Measurements from ENCODE around the gene RGS9. TPM values are rescaled to one million over a fixed set of nuclear protein-coding genes. Genes with fewer than 3 reads are reported as not detected.
A peak's percentile ranks its signal among the peaks of the same experiment; 100 is the strongest.

RGS9 gene
- total and polyA plus RNA-seq, 2 donors (not counting 1 experiment from before 2014, with no cell fraction given): 0.36 to 3.4 TPM

DNA sequence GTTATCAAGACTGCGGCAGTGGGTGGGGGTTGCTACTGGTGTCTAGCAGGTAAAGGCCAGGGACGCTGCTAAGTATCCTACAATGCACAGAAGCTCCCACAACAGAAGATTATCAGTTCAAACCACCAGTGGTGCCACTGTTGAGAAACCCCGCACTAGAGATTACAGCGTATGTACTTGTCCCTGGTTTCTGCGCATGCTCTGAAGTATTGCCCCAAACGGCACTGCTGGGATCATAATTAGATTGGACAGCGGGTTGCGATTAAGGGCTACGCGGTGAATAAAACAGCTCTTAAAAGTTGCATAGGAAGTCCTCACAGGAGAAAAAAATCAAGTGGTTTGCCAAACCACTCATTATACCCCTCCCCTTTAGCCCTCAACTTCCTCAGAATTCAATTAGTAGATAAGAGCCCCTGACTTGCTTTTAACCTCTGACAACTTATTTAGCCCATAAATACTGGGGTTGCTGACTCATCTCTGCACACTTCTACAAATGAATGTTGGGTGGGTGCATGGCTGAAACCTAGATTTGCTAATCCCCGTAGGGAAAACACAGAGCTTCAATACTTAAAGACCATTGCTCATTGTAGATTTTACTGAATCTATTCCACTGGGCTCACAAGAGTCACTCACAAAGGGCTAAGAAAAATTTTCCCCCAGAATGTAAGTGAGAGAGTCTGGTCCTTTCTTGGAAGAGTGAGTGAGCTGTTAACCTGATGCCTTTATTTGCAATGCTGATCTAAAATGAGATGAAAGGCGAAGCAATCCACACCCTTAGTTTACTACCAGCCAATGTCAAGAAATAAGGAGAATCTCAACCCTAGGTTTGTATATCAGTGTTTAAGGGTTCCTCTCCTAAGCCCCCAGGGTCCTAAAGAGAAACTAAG lies 91.8 kb downstream of the RGS9 start:
- no peaks in the 10 kb centered on the region for H3K79me2 ChIP-seq (ENCODE audit: control insufficient read depth, insufficient read depth, low read length)
- no peak overlapping the region for H3K9ac ChIP-seq (ENCODE audit: low read length)
- H2AFZ ChIP-seq (ENCODE audit: insufficient read depth, low read depth, low read length, poor library complexity, severe bottlenecking): peak overlapping the region; percentile 21
- 2% methylated on average over 9 of the region's 12 CpGs for WGBS (ENCODE audit: insufficient coverage)
- H3K4me2 ChIP-seq (replicated peaks; ENCODE audit: low read depth, low read length, poor library complexity, severe bottlenecking): no peak overlapping the region
- H3K4me3 ChIP-seq (ENCODE audit: control extremely low read depth in 1 of 5, extremely low read depth in 1 of 5, insufficient read depth in 1 of 5, low read depth in 2 of 5, low read length in 4 of 5): no peak overlapping the region
- DNase-seq (no peak), ATAC-seq (ENCODE audit: low read depth) (no peak)
- TF ChIP-seq, protein P1, sequence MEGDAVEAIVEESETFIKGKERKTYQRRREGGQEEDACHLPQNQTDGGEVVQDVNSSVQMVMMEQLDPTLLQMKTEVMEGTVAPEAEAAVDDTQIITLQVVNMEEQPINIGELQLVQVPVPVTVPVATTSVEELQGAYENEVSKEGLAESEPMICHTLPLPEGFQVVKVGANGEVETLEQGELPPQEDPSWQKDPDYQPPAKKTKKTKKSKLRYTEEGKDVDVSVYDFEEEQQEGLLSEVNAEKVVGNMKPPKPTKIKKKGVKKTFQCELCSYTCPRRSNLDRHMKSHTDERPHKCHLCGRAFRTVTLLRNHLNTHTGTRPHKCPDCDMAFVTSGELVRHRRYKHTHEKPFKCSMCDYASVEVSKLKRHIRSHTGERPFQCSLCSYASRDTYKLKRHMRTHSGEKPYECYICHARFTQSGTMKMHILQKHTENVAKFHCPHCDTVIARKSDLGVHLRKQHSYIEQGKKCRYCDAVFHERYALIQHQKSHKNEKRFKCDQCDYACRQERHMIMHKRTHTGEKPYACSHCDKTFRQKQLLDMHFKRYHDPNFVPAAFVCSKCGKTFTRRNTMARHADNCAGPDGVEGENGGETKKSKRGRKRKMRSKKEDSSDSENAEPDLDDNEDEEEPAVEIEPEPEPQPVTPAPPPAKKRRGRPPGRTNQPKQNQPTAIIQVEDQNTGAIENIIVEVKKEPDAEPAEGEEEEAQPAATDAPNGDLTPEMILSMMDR (IDR thresholded peaks at IDR 0.05): no peak
- H3K9me3 ChIP-seq (ENCODE audit: control extremely low read depth in 1 of 3, control insufficient read depth in 2 of 3, insufficient read depth in 1 of 3, low read length in 2 of 3): no peaks in the 10 kb centered on the region
- Mint-ChIP-seq H3K9me3 (ENCODE audit: insufficient read depth) (no peaks in the 10 kb centered on the region), H3K4me3 (no peak overlapping the region), H3K27ac (no peak overlapping the region), H3K27me3 (peaks cover 45% of the 10 kb centered on the region), H3K4me1 (peaks cover 8% of the 10 kb centered on the region)
- H4K20me1 ChIP-seq (ENCODE audit: control insufficient read depth, insufficient read depth, low read length, poor library complexity, severe bottlenecking): no peaks in the 10 kb centered on the region
- ChIA-PET POLR2A (no interaction called here), CTCF (no interaction called here)
- no peak overlapping the region for H3K27ac ChIP-seq (ENCODE audit: low read length in 2 of 2)
- no peaks in the 10 kb centered on the region for H3K36me3 ChIP-seq (replicated peaks in 1 of 2; ENCODE audit: control extremely low read depth in 1 of 2, control insufficient read depth in 1 of 2, extremely low read depth in 1 of 2, insufficient read depth in 2 of 2, low read length in 1 of 2)
- H3K27me3 ChIP-seq (replicated peaks in 1 of 4; ENCODE audit: control extremely low read depth in 1 of 4, control insufficient read depth in 3 of 4, insufficient read depth in 4 of 4, low read length in 3 of 4): peaks cover 0 to 32% (median 4%) of the 10 kb centered on the region in 4 experiments
- intact Hi-C loops (cut with micrococcal nuclease): no loop called here
- peaks cover 4 to 9% of the 10 kb centered on the region in 2 donors for H3K4me1 ChIP-seq (ENCODE audit: control insufficient read depth in 2 of 2, insufficient read depth in 2 of 2, low read length in 2 of 2)

DNA sequence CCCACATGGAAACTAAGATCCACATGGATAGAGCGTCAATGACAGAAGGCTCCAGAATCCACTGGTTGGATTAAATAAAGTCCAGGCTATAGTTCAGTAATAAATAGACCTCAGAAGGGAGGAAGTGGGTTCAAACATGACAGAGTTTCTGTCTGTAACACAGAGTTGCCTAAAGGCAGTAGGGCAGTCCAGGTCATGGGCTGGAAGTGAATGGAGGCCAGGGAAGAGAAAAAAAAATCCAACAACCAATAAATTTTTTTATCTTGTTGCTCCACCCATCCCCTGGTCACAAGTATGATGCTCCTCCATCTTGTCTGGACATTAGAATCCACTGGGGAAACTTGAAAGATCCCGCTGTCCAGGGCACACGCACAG lies 92.4 kb downstream of the RGS9 start:
- Histone ChIP-seq H3K36me3 (replicated peaks in 1 of 2; ENCODE audit: control extremely low read depth in 1 of 2, control insufficient read depth in 1 of 2, extremely low read depth in 1 of 2, insufficient read depth in 2 of 2, low read length in 1 of 2) (no peaks in the 10 kb centered on the region), H4K20me1 (ENCODE audit: control insufficient read depth, insufficient read depth, low read length, poor library complexity, severe bottlenecking) (no peaks in the 10 kb centered on the region), H3K27ac (ENCODE audit: low read length in 2 of 2) (no peak overlapping the region), H3K27me3 (replicated peaks in 1 of 4; ENCODE audit: control extremely low read depth in 1 of 4, control insufficient read depth in 3 of 4, insufficient read depth in 4 of 4, low read length in 3 of 4) (peaks cover 0 to 31% (median 4%) of the 10 kb centered on the region in 4 experiments), H3K4me2 (replicated peaks; ENCODE audit: low read depth, low read length, poor library complexity, severe bottlenecking) (no peak overlapping the region), H3K79me2 (ENCODE audit: control insufficient read depth, insufficient read depth, low read length) (no peaks in the 10 kb centered on the region), H3K4me1 (ENCODE audit: control insufficient read depth in 2 of 2, insufficient read depth in 2 of 2, low read length in 2 of 2) (peaks cover 4 to 9% of the 10 kb centered on the region in 2 donors), H3K4me3 (ENCODE audit: control extremely low read depth in 1 of 5, extremely low read depth in 1 of 5, insufficient read depth in 1 of 5, low read depth in 2 of 5, low read length in 4 of 5) (no peak overlapping the region), H3K9ac (ENCODE audit: low read length) (no peak overlapping the region), H2AFZ (ENCODE audit: insufficient read depth, low read depth, low read length, poor library complexity, severe bottlenecking) (no peak overlapping the region), H3K9me3 (ENCODE audit: control extremely low read depth in 1 of 3, control insufficient read depth in 2 of 3, insufficient read depth in 1 of 3, low read length in 2 of 3) (no peaks in the 10 kb centered on the region)
- DNase-seq: no peak
- H3K9me3 Mint-ChIP-seq (ENCODE audit: insufficient read depth): no peaks in the 10 kb centered on the region
- intact Hi-C loops (cut with micrococcal nuclease): no loop called here
- TF ChIP-seq, protein P1 (IDR thresholded peaks at IDR 0.05): no peak
- no peak for TF ChIP-seq EZH2 (IDR thresholded peaks at IDR 0.05; ENCODE audit: borderline replicate concordance, insufficient read depth, low read depth, low read length, poor library complexity, severe bottlenecking)
- ChIA-PET POLR2A (no interaction called here), CTCF (no interaction called here)
- peaks cover 45% of the 10 kb centered on the region for H3K27me3 Mint-ChIP-seq
- 100% methylated on average over 2 of the region's 3 CpGs for WGBS (ENCODE audit: insufficient coverage)
- no peak overlapping the region for H3K27ac Mint-ChIP-seq
- no peak overlapping the region for H3K4me3 Mint-ChIP-seq
- ATAC-seq (ENCODE audit: low read depth): no peak
- H3K4me1 Mint-ChIP-seq: peaks cover 8% of the 10 kb centered on the region
